Endothelial cell of umbilical vein (primary cell): ENCODE measurements around the gene CGNL1. TPM values are rescaled to one million over a fixed set of nuclear protein-coding genes. Genes with fewer than 3 reads are reported as not detected.
A peak's percentile ranks its signal among the peaks of the same experiment; 100 is the strongest.

ENCODE experiments used
- BruUV-seq: library from RNA; stranded (reverse); fragments of 400-500 nt; replicated peaks from 2 replicates; lab custom pipeline; 2021; lab: Mats Ljungman, UMichigan
- CTCF ChIA-PET: fragments of 300-600, 350-600 bp; sonication (Branson Sonifier 250); formaldehyde crosslinking; loops from one replicate; lab custom pipeline; 2021; ENCODE audit warnings: antibody characterized with exemption, inconsistent platforms; lab: Charles Lee
- POLR2A ChIA-PET: fragments of 300-600, 350-600 bp; sonication (Branson Sonifier 250); formaldehyde crosslinking; loops from one replicate; lab custom pipeline; 2021; ENCODE audit warnings: antibody characterized with exemption, inconsistent platforms; lab: Charles Lee
- DNase-seq: peaks from one replicate; pipeline ENCODE4 v3.0.0-alpha.2; 2011; ENCODE audit warnings: low read depth, low spot score
- FAIRE-seq: peaks from 2 replicates; lab custom pipeline; 2011; peaks lifted over from hg19 to GRCh38; lab: Jason Lieb, UNC
- H2AFZ ChIP-seq: 2 replicates; pipeline ENCODE4 v1.6.0; 2012; ENCODE audit warnings: low read depth, low read length, control low read depth, inconsistent platforms
- H3K27ac ChIP-seq: 2 replicates; pipeline ENCODE4 v1.5.1; 2011; ENCODE audit warnings: low read depth, mild to moderate bottlenecking, control low read depth, low read length, moderate library complexity; ENCODE audit not compliant: insufficient read depth
- H3K27me3 ChIP-seq, 2 experiments: 2 replicates each; pipeline versions ENCODE4 v1.6.0 to v1.6.1; 2011; ENCODE audit warnings: low read length in 2 of 2, mixed read lengths in 1 of 2; ENCODE audit not compliant: control insufficient read depth in 2 of 2, insufficient read depth in 2 of 2
- H3K36me3 ChIP-seq, 2 experiments: 2 replicates in 1 of 2; 3 replicates in 1 of 2; pipeline ENCODE4 v1.5.1; 2011; ENCODE audit warnings: low read length in 2 of 2, mild to moderate bottlenecking in 1 of 2, moderate library complexity in 1 of 2; ENCODE audit not compliant: control insufficient read depth in 2 of 2, insufficient read depth in 2 of 2; ENCODE audit errors: extremely low read depth in 1 of 2
- H3K4me1 ChIP-seq: 3 replicates; pipeline ENCODE4 v1.5.1; 2011; ENCODE audit warnings: mild to moderate bottlenecking, low read length; ENCODE audit not compliant: control insufficient read depth, insufficient read depth; ENCODE audit errors: extremely low read depth
- H3K4me2 ChIP-seq: 2 replicates; pipeline ENCODE4 v1.6.1; 2011; ENCODE audit warnings: low read length, control low read depth, mixed read lengths; ENCODE audit not compliant: insufficient read depth
- H3K4me3 ChIP-seq, 3 experiments: fragments of 200-600 bp in 1 of 3; sonication (generic), shearing (Covaris generic) in 1 of 3; replicated peaks in 1 of 3; 2 replicates each; pipeline ENCODE4 v1.5.1; 2011 to 2016; ENCODE audit warnings: control low read depth in 3 of 3, low read length in 3 of 3, mild to moderate bottlenecking in 2 of 3, inconsistent platforms in 1 of 3, low read depth in 1 of 3, moderate library complexity in 1 of 3; ENCODE audit not compliant: insufficient read depth in 1 of 3
- H3K79me2 ChIP-seq: 2 replicates; pipeline ENCODE4 v1.6.0; 2012; ENCODE audit warnings: low read length, inconsistent platforms; ENCODE audit not compliant: control insufficient read depth, insufficient read depth
- H3K9ac ChIP-seq: replicated peaks from 2 replicates; pipeline ENCODE3; 2011; ENCODE audit warnings: low read length, control low read depth; ENCODE audit not compliant: insufficient read depth; ENCODE audit errors: extremely low read depth
- H3K9me1 ChIP-seq: replicated peaks from 3 replicates; pipeline ENCODE4 v1.6.0; 2011; ENCODE audit warnings: mild to moderate bottlenecking, low read length; ENCODE audit not compliant: control insufficient read depth, insufficient read depth; ENCODE audit errors: extremely low read depth
- H3K9me3 ChIP-seq: replicated peaks from 2 replicates; pipeline ENCODE4 v1.5.1; 2012; ENCODE audit warnings: low read length, inconsistent platforms; ENCODE audit not compliant: control insufficient read depth, insufficient read depth
- H4K20me1 ChIP-seq: replicated peaks from 2 replicates; pipeline ENCODE3; 2011; ENCODE audit warnings: mild to moderate bottlenecking, low read length; ENCODE audit not compliant: control insufficient read depth, insufficient read depth; ENCODE audit errors: extremely low read depth
- CTCF ChIP-seq, 2 donors: IDR thresholded peaks; 1 replicate in 1 of 2; 2 replicates in 1 of 2; pipeline ENCODE4 v1.5.1; 2011; ENCODE audit warnings: low read length in 2 of 2, mild to moderate bottlenecking in 2 of 2, moderate library complexity in 2 of 2, control low read depth in 1 of 2, inconsistent platforms in 1 of 2, low read depth in 1 of 2; ENCODE audit not compliant: insufficient read depth in 1 of 2; ENCODE audit errors: extremely low read depth in 1 of 2
- EZH2 ChIP-seq: IDR thresholded peaks from 2 replicates; pipeline ENCODE4 v1.6.1; 2012; ENCODE audit warnings: borderline replicate concordance, low read depth, mild to moderate bottlenecking, moderate library complexity, low read length, inconsistent platforms; ENCODE audit not compliant: severe bottlenecking
- FOS ChIP-seq: IDR thresholded peaks from 2 replicates; pipeline ENCODE4 v1.6.1; 2011; ENCODE audit warnings: mild to moderate bottlenecking, low read length, moderate library complexity, borderline replicate concordance; ENCODE audit not compliant: insufficient read depth
- GATA2 ChIP-seq: IDR thresholded peaks from 2 replicates; pipeline ENCODE4 v1.7.0; 2011; ENCODE audit warnings: low read depth, mild to moderate bottlenecking, moderate library complexity, mixed read lengths, low read length; ENCODE audit not compliant: insufficient read length, insufficient read depth
- JUN ChIP-seq: IDR thresholded peaks from 2 replicates; pipeline ENCODE4 v1.6.1; 2011; ENCODE audit warnings: borderline replicate concordance, low read depth; ENCODE audit not compliant: insufficient read length, insufficient read depth
- MAX ChIP-seq: IDR thresholded peaks from 2 replicates; pipeline ENCODE4 v1.6.1; 2011; ENCODE audit not compliant: insufficient read depth, insufficient read length
- MYC ChIP-seq: IDR thresholded peaks from one replicate; pipeline ENCODE4 v1.6.1; 2011; ENCODE audit warnings: mild to moderate bottlenecking, low read depth, low read length
- POLR2A ChIP-seq: IDR thresholded peaks from 2 replicates; pipeline ENCODE4 v1.6.1; 2012; ENCODE audit warnings: low read depth, mild to moderate bottlenecking, control low read depth, low read length
- POLR2AphosphoS5 ChIP-seq: IDR thresholded peaks from 2 replicates; pipeline ENCODE4 v1.6.1; 2012; ENCODE audit warnings: low read depth, mild to moderate bottlenecking, control low read depth, low read length, moderate library complexity; ENCODE audit not compliant: insufficient read depth
- dilution Hi-C: fragments of 300-500 bp; cut with MboI; formaldehyde crosslinking; loops from one replicate; pipeline ENCODE4 v1.15.0; 2019; ENCODE audit warnings: low sequenced_read_pairs; ENCODE audit not compliant: extremely low pct_ligation_motif_present
- intact Hi-C: fragments of 100-400 bp; cut with micrococcal nuclease; formaldehyde crosslinking; loops from one replicate; pipeline ENCODE4 v1.10.0; 2022
- polyA plus RNA-seq, 4 experiments: library from polyadenylated mRNA; depleted of rRNA in 3 of 4; stranded (reverse) in 3 of 4; unstranded in 1 of 4; fragments of >200 nt; gene quantifications; 2 replicates each; pipeline versions ENCODE4 v1.2.1 to v1.2.3, GENCODE V29; 2011 to 2012; ENCODE audit warnings: missing spikeins in 1 of 4
- total RNA-seq: library from RNA; stranded (reverse); gene quantifications from 2 replicates; pipeline ENCODE4 v1.2.3, GENCODE V29; 2021

The CGNL1 gene
- total and polyA plus RNA-seq, 2 donors (not counting 3 experiments of a cell fraction or from before 2014, with no cell fraction given): 6.9 to 27.1 TPM

GRCh38 chr15:57364282-57365007 is 11.9 kb upstream of the CGNL1 start:
- Histone ChIP-seq H3K79me2 (no peaks in the 10 kb centered on the region), H3K4me1 (no peaks in the 10 kb centered on the region), H3K9ac (no peak overlapping the region), H3K4me2 (no peak overlapping the region), H3K4me3 (no peak overlapping the region), H3K27me3 (no peaks in the 10 kb centered on the region), H3K36me3 (no peaks in the 10 kb centered on the region), H4K20me1 (no peaks in the 10 kb centered on the region), H2AFZ (no peak overlapping the region), H3K27ac (no peak overlapping the region), H3K9me3 (no peaks in the 10 kb centered on the region), H3K9me1 (no peaks in the 10 kb centered on the region)
- ChIA-PET POLR2A (no interaction called here), CTCF (interaction anchor here (0.8 to 1.8 kb wide), 5 partner anchors 12 to 177 kb away, joined by 3 to 7 read pairs (median 4); partner anchors contain the start of gene CGNL1)
- TF ChIP-seq JUN (no peak), CTCF (IDR thresholded peaks at IDR 0.05; ENCODE audit: extremely low read depth in 1 of 2, insufficient read depth in 1 of 2, low read depth in 1 of 2, low read length in 2 of 2) (peak in 1 of 2 donors; percentile 23), POLR2A (no peak), FOS (no peak)
- peak; percentile 14 for DNase-seq
- intact Hi-C loops: no loop called here
- no peak for FAIRE-seq
- BruUV-seq: no TSS peak
- dilution Hi-C loops: no loop called here

DNA sequence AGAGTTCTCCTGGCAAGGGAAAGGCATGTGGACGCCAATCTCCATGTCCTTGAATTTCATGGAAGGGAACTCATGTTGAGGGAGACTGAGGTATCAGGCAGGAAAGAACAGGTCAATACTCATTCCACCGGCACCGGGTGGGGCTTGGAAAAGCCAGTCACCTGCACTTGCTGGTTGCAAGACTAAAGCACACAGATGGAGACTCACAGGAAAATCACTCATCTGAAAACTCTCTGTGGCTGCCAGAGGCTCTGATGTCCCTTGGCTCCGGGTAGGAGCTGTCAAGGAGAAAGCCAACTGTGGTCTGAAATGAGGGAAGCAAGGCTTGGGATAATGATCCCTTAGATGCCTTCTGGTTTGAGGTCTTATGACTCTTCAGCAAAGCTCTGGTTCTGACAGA is 8.7 kb upstream of the CGNL1 start:
- ChIA-PET CTCF (interaction anchor here (0.8 to 1.0 kb wide), 3 partner anchors 18 to 174 kb away, joined by 3 read pairs; no protein-coding TSS in a partner anchor), POLR2A (no interaction called here)
- no peaks in the 10 kb centered on the region for H4K20me1 ChIP-seq
- H3K9ac ChIP-seq: no peak overlapping the region
- dilution Hi-C loops: no loop called here
- no peaks in the 10 kb centered on the region for H3K9me3 ChIP-seq
- TF ChIP-seq POLR2A: no peak
- no peak for TF ChIP-seq JUN
- no peak for TF ChIP-seq MAX
- TF ChIP-seq CTCF (IDR thresholded peaks at IDR 0.05; ENCODE audit: extremely low read depth in 1 of 2, insufficient read depth in 1 of 2, low read depth in 1 of 2, low read length in 2 of 2): no peak
- TF ChIP-seq EZH2: no peak
- no peak for TF ChIP-seq MYC
- no peak for TF ChIP-seq POLR2AphosphoS5
- no peak for TF ChIP-seq FOS
- no peak for TF ChIP-seq GATA2
- no peaks in the 10 kb centered on the region for H3K27me3 ChIP-seq
- H3K4me3 ChIP-seq: no peak overlapping the region
- FAIRE-seq (no peak), DNase-seq (no peak)
- no peaks in the 10 kb centered on the region for H3K79me2 ChIP-seq
- H3K9me1 ChIP-seq: no peaks in the 10 kb centered on the region
- H3K4me2 ChIP-seq: no peak overlapping the region
- H3K36me3 ChIP-seq: no peaks in the 10 kb centered on the region
- no peak overlapping the region for H2AFZ ChIP-seq
- H3K4me1 ChIP-seq: no peaks in the 10 kb centered on the region
- intact Hi-C loops: no loop called here
- H3K27ac ChIP-seq: no peak overlapping the region
- BruUV-seq: no TSS peak
